NT2/D1 (cell line): ENCODE results near the gene MAJIN.

ENCODE experiments used
- DNase-seq: peaks from one replicate; pipeline ENCODE4 v3.0.0-alpha.2; 2011; ENCODE audit warnings: low read depth, low spot score
- H3K27me3 ChIP-seq: 2 replicates; pipeline ENCODE4 v1.6.0; 2011; ENCODE audit warnings: mild to moderate bottlenecking; ENCODE audit not compliant: insufficient read length, insufficient read depth
- H3K36me3 ChIP-seq: 2 replicates; pipeline ENCODE4 v1.6.1; 2011; ENCODE audit warnings: mild to moderate bottlenecking, low read length, mixed read lengths; ENCODE audit not compliant: insufficient read depth, insufficient read length
- H3K4me1 ChIP-seq: 2 replicates; pipeline ENCODE4 v1.5.1; 2011; ENCODE audit not compliant: insufficient read depth, insufficient read length
- H3K4me3 ChIP-seq: 2 replicates; pipeline ENCODE4 v1.5.1; 2011; ENCODE audit warnings: low read depth; ENCODE audit not compliant: insufficient read length
- H3K9ac ChIP-seq: 2 replicates; pipeline ENCODE4 v1.6.0; 2011; ENCODE audit warnings: low read depth; ENCODE audit not compliant: insufficient read length
- H3K9me3 ChIP-seq: 2 replicates; pipeline ENCODE4 v1.5.1; 2011; ENCODE audit warnings: mild to moderate bottlenecking, low read length; ENCODE audit not compliant: insufficient read depth
- SUZ12 ChIP-seq: IDR thresholded peaks from 2 replicates; pipeline ENCODE4 v1.6.1; 2011; ENCODE audit not compliant: insufficient read length, insufficient read depth; ENCODE audit errors: extremely low read depth
- YY1 ChIP-seq: IDR thresholded peaks from 2 replicates; pipeline ENCODE4 v1.6.1; 2011; ENCODE audit not compliant: insufficient read length, insufficient read depth
- ZNF274 ChIP-seq: IDR thresholded peaks from 2 replicates; pipeline ENCODE4 v1.6.1; 2011; ENCODE audit warnings: mild to moderate bottlenecking, low read depth, low read length

The MAJIN gene

DNA sequence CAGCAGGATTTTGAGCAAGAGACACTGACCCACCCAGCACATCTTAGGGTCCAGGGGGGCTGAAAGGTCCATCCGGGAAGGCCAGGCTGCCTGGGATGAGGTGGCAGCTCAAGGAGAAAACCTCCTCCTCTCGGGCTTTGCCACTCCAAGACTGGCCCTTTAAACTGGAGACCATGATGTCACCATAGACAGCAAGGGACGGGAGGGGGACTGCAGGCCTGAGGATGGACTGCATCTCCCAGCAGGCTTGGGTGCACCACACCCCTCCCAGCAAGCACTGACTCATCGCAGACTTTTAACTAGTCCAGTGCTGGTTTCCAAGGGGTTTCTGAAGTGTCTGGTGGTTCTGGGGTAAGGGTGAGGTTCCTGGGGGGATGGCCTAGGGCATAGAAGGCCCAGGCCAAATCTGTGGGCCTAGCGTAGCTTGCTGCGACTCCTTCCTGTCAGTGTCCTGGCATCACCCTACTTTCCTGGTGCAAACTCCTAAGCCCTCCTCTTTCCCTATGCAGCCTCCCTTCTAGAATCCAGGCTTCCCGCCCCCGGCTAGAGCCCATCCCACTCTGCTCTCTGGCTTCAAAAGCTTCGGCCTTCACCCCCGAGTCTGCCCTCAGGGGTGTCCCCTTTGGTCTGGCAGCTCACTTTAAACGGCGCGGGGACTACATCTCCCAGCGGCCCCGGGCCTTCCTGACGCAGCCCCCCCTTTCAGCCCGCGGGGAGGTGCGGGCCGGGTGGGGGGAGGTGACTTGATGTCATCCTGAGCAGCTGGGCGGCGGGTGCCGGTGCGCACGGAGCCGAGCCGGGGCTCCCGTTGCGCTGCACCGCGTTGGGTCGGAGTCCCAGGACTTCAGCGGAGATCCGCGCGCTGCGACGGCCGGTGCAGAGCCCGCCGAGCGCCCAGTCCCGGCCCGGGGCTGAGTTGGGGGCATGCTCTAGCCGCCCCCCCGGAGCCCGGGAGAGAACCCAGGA, 47.7 kb downstream of the MAJIN start, which contains the start of gene PPP2R5B:
PPP2R5B (plus strand) TSS at position 746 of the 966 bp plus-strand sequence. CDS start 1,046 bp downstream, outside the sequence.
- peak; percentile 82 for DNase-seq
- no peaks in the 10 kb centered on the region for H3K9me3 ChIP-seq
- H3K9ac ChIP-seq, result peak within 1 kb of the TSS; percentile 86
- H3K27me3 ChIP-seq, result peaks cover 9% of the 10 kb centered on the region
- peaks cover 15% of the 10 kb centered on the region for H3K4me1 ChIP-seq
- peak within 1 kb of the TSS; percentile 50 for H3K4me3 ChIP-seq
- H3K36me3 ChIP-seq, result no peaks in the 10 kb centered on the region
- TF ChIP-seq YY1 (peak; percentile 23), ZNF274 (no peak)

DNA sequence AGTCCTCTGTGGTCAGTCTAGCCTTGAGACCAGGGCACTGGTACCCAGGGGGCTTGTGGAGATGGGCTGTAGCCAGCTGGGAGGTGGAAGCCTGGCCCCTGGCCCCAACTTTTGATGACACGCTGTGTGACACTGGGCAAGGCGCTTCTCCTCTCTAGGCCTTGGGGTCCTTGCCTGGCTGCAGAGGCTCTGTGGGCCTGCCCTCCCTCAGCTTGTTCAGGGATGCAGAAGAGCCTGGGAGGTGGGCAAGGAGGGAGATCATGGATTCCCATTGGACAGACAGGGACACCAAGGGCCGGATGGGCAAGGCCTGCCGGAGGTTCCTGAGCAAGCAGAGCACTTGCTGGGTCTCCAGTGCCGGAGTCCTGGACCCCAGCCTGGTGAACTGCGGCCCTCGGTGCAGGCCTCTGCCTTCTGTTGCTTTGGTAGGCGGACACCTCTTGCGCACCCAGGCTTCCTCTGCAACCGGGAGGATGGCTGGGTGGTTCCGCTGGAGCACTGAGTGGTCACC, 48.7 kb downstream of the MAJIN start:
- H3K4me3 ChIP-seq, result no peak overlapping the region
- H3K4me1 ChIP-seq, result peaks cover 15% of the 10 kb centered on the region
- no peaks in the 10 kb centered on the region for H3K36me3 ChIP-seq
- DNase-seq, result no peak
- TF ChIP-seq ZNF274, result no peak
- TF ChIP-seq SUZ12, result no peak
- no peak for TF ChIP-seq YY1
- no peaks in the 10 kb centered on the region for H3K9me3 ChIP-seq
- H3K9ac ChIP-seq, result no peak overlapping the region
- H3K27me3 ChIP-seq, result peaks cover 9% of the 10 kb centered on the region

DNA sequence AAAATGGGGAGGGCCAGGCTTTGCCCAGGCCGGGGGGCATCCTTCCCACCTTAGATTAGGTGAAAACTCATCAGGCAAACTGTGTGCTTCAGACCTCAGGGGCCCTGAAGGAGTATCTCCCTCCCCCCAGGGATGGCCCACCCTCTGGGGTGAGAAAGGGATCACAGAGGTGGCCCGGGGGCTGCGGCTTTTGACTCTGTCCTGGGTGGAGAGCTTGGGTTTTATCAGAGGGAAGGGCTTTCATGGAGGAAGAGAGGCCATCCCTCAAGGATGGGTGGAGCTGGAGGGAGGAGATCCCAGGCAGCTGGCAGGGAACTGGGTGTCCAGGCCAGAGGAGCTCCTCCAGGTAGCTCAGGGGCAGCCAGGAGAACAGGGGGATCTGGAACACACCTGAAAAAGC, 50.5 kb downstream of the MAJIN start:
- DNase-seq, result no peak
- no peak overlapping the region for H3K9ac ChIP-seq
- peaks cover 14% of the 10 kb centered on the region for H3K4me1 ChIP-seq
- TF ChIP-seq SUZ12 (no peak), YY1 (no peak), ZNF274 (no peak)
- H3K4me3 ChIP-seq, result no peak overlapping the region
- H3K36me3 ChIP-seq, result no peaks in the 10 kb centered on the region
- no peaks in the 10 kb centered on the region for H3K9me3 ChIP-seq
- peaks cover 9% of the 10 kb centered on the region for H3K27me3 ChIP-seq

GRCh38 chr11:64920124-64920523, 51.8 kb downstream of the MAJIN start:
- Histone ChIP-seq H3K27me3 (peaks cover 5% of the 10 kb centered on the region), H3K36me3 (no peaks in the 10 kb centered on the region), H3K4me3 (no peak overlapping the region), H3K9ac (peak overlapping the region; percentile 23), H3K9me3 (no peaks in the 10 kb centered on the region), H3K4me1 (peaks cover 7% of the 10 kb centered on the region)
- TF ChIP-seq SUZ12, result no peak
- no peak for TF ChIP-seq ZNF274
- no peak for TF ChIP-seq YY1
- DNase-seq, result no peak

DNA sequence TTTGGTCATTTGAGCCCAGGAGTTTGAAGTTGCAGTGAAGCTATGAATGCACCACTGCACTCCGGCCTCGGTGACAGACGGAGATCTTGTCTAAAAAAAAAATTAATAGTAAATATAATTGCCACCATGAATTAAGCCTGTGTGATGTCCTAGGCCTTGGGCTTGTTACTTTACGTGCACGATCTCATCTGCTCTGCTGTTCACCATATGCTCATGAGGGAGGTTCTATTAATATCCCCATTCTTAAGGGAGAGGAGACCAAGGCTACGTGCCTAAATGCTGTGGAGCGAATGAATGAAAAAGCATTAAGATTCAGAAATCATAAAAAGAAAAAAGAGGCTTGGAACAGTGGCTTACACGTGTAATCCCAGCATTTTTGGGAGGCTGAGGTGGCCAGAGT, 52.3 kb downstream of the MAJIN start:
- H3K36me3 ChIP-seq, result no peaks in the 10 kb centered on the region
- peaks cover 7% of the 10 kb centered on the region for H3K4me1 ChIP-seq
- peaks cover under 1% of the 10 kb centered on the region for H3K27me3 ChIP-seq
- DNase-seq, result no peak
- TF ChIP-seq SUZ12, result no peak
- no peak for TF ChIP-seq ZNF274
- no peak for TF ChIP-seq YY1
- no peak overlapping the region for H3K9ac ChIP-seq
- H3K9me3 ChIP-seq, result no peaks in the 10 kb centered on the region
- no peak overlapping the region for H3K4me3 ChIP-seq

GRCh38 chr11:64918017-64918416, 53.9 kb downstream of the MAJIN start:
- peaks cover 15% of the 10 kb centered on the region for H3K36me3 ChIP-seq
- DNase-seq, result no peak

DNA sequence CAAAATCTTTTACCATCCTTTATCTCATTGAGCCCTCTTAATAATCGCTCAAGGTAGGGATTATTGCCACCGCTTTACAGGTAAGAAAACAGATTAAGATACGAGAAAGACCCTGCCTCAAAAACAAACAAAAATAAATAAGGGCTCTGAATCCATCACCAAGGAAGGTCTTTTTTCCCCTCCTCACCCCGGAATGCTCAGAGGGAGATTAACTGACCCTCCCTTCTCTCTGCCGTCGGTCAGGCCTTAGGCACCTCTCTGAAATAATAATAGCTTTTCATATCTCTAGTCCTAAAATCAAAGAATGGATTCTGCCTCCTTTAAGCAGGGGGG, 54.3 kb downstream of the MAJIN start:
- Histone ChIP-seq H3K36me3 (peaks cover 19% of the 10 kb centered on the region), H3K9me3 (no peaks in the 10 kb centered on the region), H3K27me3 (no peaks in the 10 kb centered on the region), H3K4me1 (no peaks in the 10 kb centered on the region), H3K4me3 (peak overlapping the region; percentile 42), H3K9ac (peak overlapping the region; percentile 65)
- DNase-seq, result no peak
- no peak for TF ChIP-seq YY1

More at GRCh38 chr11:64918017-64918416, 53.9 kb downstream of the MAJIN start:
- H3K9me3 ChIP-seq, result no peaks in the 10 kb centered on the region
- no peaks in the 10 kb centered on the region for H3K4me1 ChIP-seq
- peak overlapping the region; percentile 65 for H3K9ac ChIP-seq
- no peak for TF ChIP-seq SUZ12
- TF ChIP-seq ZNF274, result no peak
- no peak for TF ChIP-seq YY1
- peak overlapping the region; percentile 42 for H3K4me3 ChIP-seq
- H3K27me3 ChIP-seq, result no peaks in the 10 kb centered on the region
